ENCODE measurements around the gene OAS3. TPM values are rescaled to one million over a fixed set of nuclear protein-coding genes. Genes with fewer than 3 reads are reported as not detected.

OAS3 gene
- polyA plus RNA-seq, 3 donors: 22.0 to 54.3 (median 41.9) TPM

DNA sequence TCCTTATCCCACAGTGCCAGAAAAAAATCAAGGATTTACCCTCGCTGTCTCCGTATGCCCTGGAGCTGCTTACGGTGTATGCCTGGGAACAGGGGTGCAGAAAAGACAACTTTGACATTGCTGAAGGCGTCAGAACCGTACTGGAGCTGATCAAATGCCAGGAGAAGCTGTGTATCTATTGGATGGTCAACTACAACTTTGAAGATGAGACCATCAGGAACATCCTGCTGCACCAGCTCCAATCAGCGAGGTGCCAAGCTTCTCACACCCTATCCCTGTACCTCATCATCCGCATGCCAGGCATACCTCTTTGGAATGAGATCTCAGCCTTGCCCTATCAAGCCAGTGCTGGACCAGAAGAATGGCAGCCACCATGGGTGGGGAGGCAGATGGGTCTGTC, 59.2 kb downstream of the OAS3 start:
- Mint-ChIP-seq H3K27me3 (ENCODE audit: low read depth in 3 of 3) (no peaks in the 10 kb centered on the region), H3K4me1 (peaks cover 2% of the 10 kb centered on the region), H3K27ac (no peak overlapping the region), H3K36me3 (peaks cover 78 to 81% of the 10 kb centered on the region in 2 donors), H3K4me3 (no peak overlapping the region), H3K9me3 (peaks cover 1 to 11% (median 6%) of the 10 kb centered on the region in 7 donors)
- TF ChIP-seq, protein P1, sequence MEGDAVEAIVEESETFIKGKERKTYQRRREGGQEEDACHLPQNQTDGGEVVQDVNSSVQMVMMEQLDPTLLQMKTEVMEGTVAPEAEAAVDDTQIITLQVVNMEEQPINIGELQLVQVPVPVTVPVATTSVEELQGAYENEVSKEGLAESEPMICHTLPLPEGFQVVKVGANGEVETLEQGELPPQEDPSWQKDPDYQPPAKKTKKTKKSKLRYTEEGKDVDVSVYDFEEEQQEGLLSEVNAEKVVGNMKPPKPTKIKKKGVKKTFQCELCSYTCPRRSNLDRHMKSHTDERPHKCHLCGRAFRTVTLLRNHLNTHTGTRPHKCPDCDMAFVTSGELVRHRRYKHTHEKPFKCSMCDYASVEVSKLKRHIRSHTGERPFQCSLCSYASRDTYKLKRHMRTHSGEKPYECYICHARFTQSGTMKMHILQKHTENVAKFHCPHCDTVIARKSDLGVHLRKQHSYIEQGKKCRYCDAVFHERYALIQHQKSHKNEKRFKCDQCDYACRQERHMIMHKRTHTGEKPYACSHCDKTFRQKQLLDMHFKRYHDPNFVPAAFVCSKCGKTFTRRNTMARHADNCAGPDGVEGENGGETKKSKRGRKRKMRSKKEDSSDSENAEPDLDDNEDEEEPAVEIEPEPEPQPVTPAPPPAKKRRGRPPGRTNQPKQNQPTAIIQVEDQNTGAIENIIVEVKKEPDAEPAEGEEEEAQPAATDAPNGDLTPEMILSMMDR (IDR thresholded peaks at IDR 0.05): no peak
- H3K79me2 ChIP-seq (ENCODE audit: insufficient read depth, low read length): no peaks in the 10 kb centered on the region
- no peaks in the 10 kb centered on the region for H3K4me1 ChIP-seq (ENCODE audit: control insufficient read depth in 1 of 2, insufficient read depth in 2 of 2, low read length in 2 of 2)
- peaks cover 0 to 5% of the 10 kb centered on the region in 2 donors for H3K9me3 ChIP-seq (replicated peaks in 1 of 2; ENCODE audit: control insufficient read depth in 1 of 2, insufficient read depth in 1 of 2, low read length in 2 of 2)
- no peak overlapping the region for H3K27ac ChIP-seq (ENCODE audit: low read depth in 1 of 2, low read length in 2 of 2)
- intact Hi-C loops (cut with micrococcal nuclease): no loop called here
- no peaks in the 10 kb centered on the region for H3K27me3 ChIP-seq (ENCODE audit: control insufficient read depth in 2 of 2, insufficient read depth in 2 of 2, low read length in 2 of 2)
- peaks cover 11% of the 10 kb centered on the region for H4K20me1 ChIP-seq (ENCODE audit: insufficient read depth, low read length)
- H2AFZ ChIP-seq (ENCODE audit: insufficient read depth, low read depth, low read length, poor library complexity, severe bottlenecking): no peak overlapping the region
- H3K9ac ChIP-seq (ENCODE audit: insufficient read depth, low read length, poor library complexity, severe bottlenecking): no peak overlapping the region
- H3K36me3 ChIP-seq (replicated peaks in 1 of 2; ENCODE audit: control insufficient read depth in 1 of 2, insufficient read depth in 2 of 2, low read length in 2 of 2): peaks cover 71 to 94% of the 10 kb centered on the region in 2 donors
- WGBS (ENCODE audit: insufficient coverage): 98% methylated on average over 5 of the region's 7 CpGs
- H3K4me3 ChIP-seq (replicated peaks in 1 of 3; ENCODE audit: low read depth in 2 of 3, low read length in 3 of 3): no peak overlapping the region
- H3K4me2 ChIP-seq (replicated peaks; ENCODE audit: extremely low read depth, low read length, poor library complexity, severe bottlenecking): no peak overlapping the region
- no peak for DNase-seq

DNA sequence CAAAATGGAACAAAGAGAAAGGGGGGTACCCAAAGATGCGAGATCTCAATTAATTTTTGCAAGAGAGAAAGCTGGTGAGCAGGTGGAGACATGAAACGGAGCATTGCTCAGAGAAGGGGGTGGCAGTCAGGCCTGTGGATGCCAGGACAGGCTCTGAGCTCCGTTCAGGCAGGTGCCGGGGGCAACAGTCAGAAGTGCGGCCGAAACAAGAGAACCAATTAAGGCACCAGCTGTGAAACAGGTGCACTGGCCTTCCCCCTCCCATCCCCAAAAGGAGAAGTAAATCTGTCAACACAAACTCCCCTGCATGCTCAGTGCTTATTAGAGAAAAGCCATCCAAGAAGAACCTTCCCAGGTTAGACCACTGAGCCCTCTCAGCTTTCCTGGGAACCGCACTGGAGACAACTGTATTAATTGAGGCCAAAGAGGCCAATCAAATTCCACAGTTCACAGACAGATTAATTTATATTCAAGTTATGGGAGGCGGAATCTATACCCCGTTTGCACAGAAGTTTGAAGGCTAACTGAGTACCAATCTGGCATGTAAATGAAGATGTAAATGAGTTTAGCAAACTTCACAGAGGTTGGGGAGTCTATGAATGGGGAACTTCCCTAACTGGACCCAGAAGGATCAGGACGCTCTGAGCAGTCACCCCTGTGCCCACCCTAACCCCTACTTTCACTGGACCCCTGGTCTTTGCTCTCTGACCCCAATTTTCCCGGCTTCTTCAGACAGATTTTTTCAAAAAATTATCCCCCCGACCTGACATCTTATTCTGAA, 60.9 kb downstream of the OAS3 start:
- no peaks in the 10 kb centered on the region for H3K4me1 Mint-ChIP-seq
- Histone ChIP-seq H3K4me2 (replicated peaks; ENCODE audit: extremely low read depth, low read length, poor library complexity, severe bottlenecking) (no peak overlapping the region), H4K20me1 (ENCODE audit: insufficient read depth, low read length) (no peaks in the 10 kb centered on the region), H2AFZ (ENCODE audit: insufficient read depth, low read depth, low read length, poor library complexity, severe bottlenecking) (no peak overlapping the region), H3K9ac (ENCODE audit: insufficient read depth, low read length, poor library complexity, severe bottlenecking) (no peak overlapping the region), H3K4me3 (replicated peaks in 1 of 3; ENCODE audit: low read depth in 2 of 3, low read length in 3 of 3) (no peak overlapping the region), H3K9me3 (replicated peaks in 1 of 2; ENCODE audit: control insufficient read depth in 1 of 2, insufficient read depth in 1 of 2, low read length in 2 of 2) (peaks cover 0 to 5% of the 10 kb centered on the region in 2 donors), H3K4me1 (ENCODE audit: control insufficient read depth in 1 of 2, insufficient read depth in 2 of 2, low read length in 2 of 2) (no peaks in the 10 kb centered on the region), H3K27me3 (ENCODE audit: control insufficient read depth in 2 of 2, insufficient read depth in 2 of 2, low read length in 2 of 2) (no peaks in the 10 kb centered on the region), H3K36me3 (replicated peaks in 1 of 2; ENCODE audit: control insufficient read depth in 1 of 2, insufficient read depth in 2 of 2, low read length in 2 of 2) (peaks cover 86 to 96% of the 10 kb centered on the region in 2 donors), H3K79me2 (ENCODE audit: insufficient read depth, low read length) (no peaks in the 10 kb centered on the region), H3K27ac (ENCODE audit: low read depth in 1 of 2, low read length in 2 of 2) (no peak overlapping the region)
- no peaks in the 10 kb centered on the region for H3K27me3 Mint-ChIP-seq (ENCODE audit: low read depth in 3 of 3)
- intact Hi-C loops (cut with micrococcal nuclease): no loop called here
- H3K27ac Mint-ChIP-seq: no peak overlapping the region
- no peak overlapping the region for H3K4me3 Mint-ChIP-seq
- WGBS (ENCODE audit: insufficient coverage): 92% methylated on average over 5 of the region's 12 CpGs
- no peak for DNase-seq
- H3K36me3 Mint-ChIP-seq: peaks cover 86 to 87% of the 10 kb centered on the region in 2 donors
- TF ChIP-seq, protein P1 (IDR thresholded peaks at IDR 0.05): no peak
- peaks cover 1 to 10% (median 6%) of the 10 kb centered on the region in 7 donors for H3K9me3 Mint-ChIP-seq
